Thoracic aorta (tissue), 2 donors: Measurements from ENCODE around the gene TMEM33. TPM values are rescaled to one million over a fixed set of nuclear protein-coding genes. Genes with fewer than 3 reads are reported as not detected.
"Not testable (repeated sequence)": the region's sequence is repeated elsewhere in the genome, so short reads cannot be mapped to it uniquely, and the experiment has no call there.

Experiments used
- ATAC-seq: fragments of 150-250 bp; one replicate; pipeline ENCODE4 v1.8.0; 2017; ENCODE audit warnings: low read depth; ENCODE audit not compliant: insufficient number of reproducible peaks, low FRiP score
- DNase-seq: peaks from one replicate; pipeline ENCODE4 v3.0.0-alpha.2; 2020; ENCODE audit warnings: low spot score
- H3K27ac ChIP-seq, 2 donors: fragments of 200-600 bp; sonication (generic); 1 replicate in 1 of 2; 2 replicates in 1 of 2; pipeline ENCODE4 v1.5.1; 2016; ENCODE audit warnings: mild to moderate bottlenecking in 2 of 2, moderate library complexity in 2 of 2
- H3K27me3 ChIP-seq: fragments of 200-600 bp; sonication (generic); replicated peaks from 2 replicates; pipeline ENCODE4 v1.6.0; 2016; ENCODE audit warnings: mild to moderate bottlenecking; ENCODE audit not compliant: insufficient read depth
- H3K36me3 ChIP-seq: fragments of 200-600 bp; sonication (generic); one replicate; pipeline ENCODE4 v1.5.1; 2016
- H3K4me1 ChIP-seq, 2 donors: fragments of 200-600 bp; sonication (generic); 1 replicate in 1 of 2; 2 replicates in 1 of 2; pipeline versions ENCODE4 v1.5.1 to v1.6.0; 2016; ENCODE audit warnings: low read depth in 2 of 2, mild to moderate bottlenecking in 1 of 2; ENCODE audit not compliant: control insufficient read depth in 1 of 2
- H3K4me3 ChIP-seq: fragments of 200-600 bp; sonication (generic); 2 replicates; pipeline ENCODE4 v1.5.1; 2016; ENCODE audit warnings: mild to moderate bottlenecking
- H3K9me3 ChIP-seq: fragments of 200-600 bp; sonication (generic); 2 replicates; pipeline ENCODE4 v1.5.1; 2016
- CTCF ChIP-seq: fragments of 200-600 bp; sonication (generic); IDR thresholded peaks from one replicate; pipeline ENCODE4 v1.5.1; 2019; ENCODE audit warnings: antibody characterized with exemption
- total RNA-seq, 2 donors: library from RNA; depleted of rRNA; stranded (reverse); fragments of >200 nt; gene quantifications; one replicate each; pipeline versions ENCODE4 v1.1.0 to v1.2.3, GENCODE V29; 2016

TMEM33 gene
- total RNA-seq, 2 donors from 2014 or later = 20.0 to 32.3 TPM

DNA sequence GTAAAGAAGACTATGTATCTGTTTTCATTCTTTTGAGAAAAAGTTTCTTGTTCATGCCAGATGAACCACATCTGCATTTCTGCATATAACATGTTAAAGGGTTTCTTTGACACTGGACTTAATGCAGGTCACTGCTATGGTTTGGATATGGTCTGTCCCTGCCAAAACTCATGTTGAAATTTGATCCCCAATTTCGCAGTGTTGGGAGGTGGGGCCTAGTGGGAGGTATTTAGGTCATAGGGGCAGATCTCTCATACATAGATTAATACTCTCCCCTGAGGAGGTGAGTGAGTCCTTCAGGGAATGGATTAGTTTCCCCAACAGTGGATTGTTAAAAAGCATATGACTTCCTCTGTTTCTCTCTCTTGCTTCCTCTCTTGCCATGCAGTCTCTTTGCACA lies 45.9 kb upstream of the TMEM33 start:
- TF ChIP-seq CTCF = no peak
- Histone ChIP-seq H3K36me3 (no peaks in the 10 kb centered on the region), H3K9me3 (no peaks in the 10 kb centered on the region), H3K27ac (no peak overlapping the region), H3K27me3 (no peaks in the 10 kb centered on the region), H3K4me3 (no peak overlapping the region), H3K4me1 (no peaks in the 10 kb centered on the region)
- DNase-seq (no peak), ATAC-seq (no peak)

DNA sequence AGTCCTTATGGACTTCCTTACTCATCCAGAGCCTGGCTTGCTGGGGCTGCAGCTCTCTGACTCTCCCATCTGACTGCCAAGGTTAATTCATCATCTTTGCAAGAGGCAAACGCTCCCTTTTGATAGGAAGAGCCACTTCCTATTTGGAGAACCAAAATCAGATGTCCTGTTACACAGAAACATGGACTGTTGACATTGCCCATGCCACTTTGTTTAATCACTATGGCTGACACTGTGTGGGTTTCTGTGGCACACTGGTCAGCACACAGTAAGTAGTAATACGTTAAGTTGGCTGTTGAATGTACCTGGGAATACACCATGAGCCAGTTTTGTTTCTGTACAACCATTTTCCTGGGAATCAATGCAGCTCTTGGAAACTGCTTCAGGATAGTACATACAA lies 45.1 kb upstream of the TMEM33 start:
- H3K36me3 ChIP-seq = no peaks in the 10 kb centered on the region
- H3K4me3 ChIP-seq = no peak overlapping the region
- no peak for ATAC-seq

GRCh38 chr4:41896648-41897047 lies 38.6 kb upstream of the TMEM33 start:
- no peaks in the 10 kb centered on the region for H3K27me3 ChIP-seq
- ATAC-seq (no peak), DNase-seq (no peak)
- no peak overlapping the region for H3K4me3 ChIP-seq
- no peaks in the 10 kb centered on the region for H3K36me3 ChIP-seq
- TF ChIP-seq CTCF = no peak
- H3K27ac ChIP-seq = no peak overlapping the region
- H3K9me3 ChIP-seq = peaks cover 5% of the 10 kb centered on the region
- H3K4me1 ChIP-seq = no peaks in the 10 kb centered on the region

More for the DNA sequence above, 45.1 kb upstream of the TMEM33 start:
- TF ChIP-seq CTCF = no peak
- no peaks in the 10 kb centered on the region for H3K9me3 ChIP-seq
- DNase-seq = no peak
- H3K27me3 ChIP-seq = no peaks in the 10 kb centered on the region
- H3K4me1 ChIP-seq = no peaks in the 10 kb centered on the region
- no peak overlapping the region for H3K27ac ChIP-seq

DNA sequence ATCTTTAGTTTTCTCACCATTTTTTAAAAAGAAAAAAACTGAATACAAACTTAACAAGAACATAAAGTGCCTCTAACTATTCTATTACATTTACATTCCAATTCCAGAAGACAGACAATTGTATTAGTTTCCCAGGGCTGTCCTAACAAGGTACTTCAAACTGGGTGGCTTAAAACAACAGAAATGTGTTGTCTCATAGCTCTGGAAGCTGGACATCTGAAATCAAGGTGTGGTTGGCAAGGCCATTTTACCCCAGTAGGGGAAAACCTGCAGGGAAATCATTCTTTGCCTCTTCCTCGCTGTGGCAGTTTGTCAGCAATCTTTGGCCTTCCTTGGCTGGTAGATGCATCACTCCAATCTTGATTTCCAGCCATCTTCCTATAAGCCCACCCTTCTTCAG lies 37.5 kb upstream of the TMEM33 start:
- TF ChIP-seq CTCF = no peak
- Histone ChIP-seq H3K27me3 (no peaks in the 10 kb centered on the region), H3K36me3 (no peaks in the 10 kb centered on the region), H3K4me1 (no peaks in the 10 kb centered on the region), H3K9me3 (peaks cover 6% of the 10 kb centered on the region), H3K4me3 (no peak overlapping the region), H3K27ac (no peak overlapping the region)
- no peak for ATAC-seq
- no peak for DNase-seq

GRCh38 chr4:41909136-41909535 lies 26.1 kb upstream of the TMEM33 start:
- not testable (repeated sequence) for H3K27ac ChIP-seq, H3K36me3 ChIP-seq, H3K4me1 ChIP-seq, H3K9me3 ChIP-seq, H3K4me3 ChIP-seq, H3K27me3 ChIP-seq, ATAC-seq, DNase-seq

DNA sequence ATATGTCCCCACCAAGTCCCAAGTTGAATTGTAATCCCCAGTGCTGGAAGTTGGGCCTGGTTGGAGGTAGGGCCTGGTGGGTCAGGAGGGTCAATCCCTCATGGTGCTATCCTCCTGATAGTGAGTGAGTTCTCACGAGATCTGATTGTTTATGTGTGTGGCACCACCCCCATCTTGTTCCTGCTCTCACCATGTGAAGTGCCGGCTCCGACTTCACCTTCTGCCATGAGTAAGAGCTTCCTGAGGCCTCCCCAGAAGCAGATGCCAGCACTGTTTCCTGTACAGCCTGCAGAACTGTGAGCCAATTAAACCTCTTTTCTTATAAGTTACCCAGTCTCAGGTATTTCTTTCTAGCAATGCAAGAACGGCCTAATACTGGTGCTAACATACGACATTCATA lies 22.7 kb upstream of the TMEM33 start:
- DNase-seq (no peak), ATAC-seq (no peak)
- no peak for TF ChIP-seq CTCF
- Histone ChIP-seq H3K36me3 (no peaks in the 10 kb centered on the region), H3K9me3 (no peaks in the 10 kb centered on the region), H3K4me3 (no peak overlapping the region), H3K4me1 (no peaks in the 10 kb centered on the region), H3K27me3 (no peaks in the 10 kb centered on the region), H3K27ac (no peak overlapping the region)
